ENCODE measurements around the gene S100P.
"Not testable (repeated sequence)": the region's sequence is repeated elsewhere in the genome, so short reads cannot be mapped to it uniquely, and the experiment has no call there.

S100P gene

GRCh38 chr4:6672541-6673190 is 21.0 kb upstream of the S100P start:
- H3K27ac ChIP-seq (ENCODE audit: low read depth, low read length); H3K9me3 ChIP-seq (ENCODE audit: control insufficient read depth in 1 of 2, low read length in 2 of 2); H3K4me3 ChIP-seq (ENCODE audit: low read depth in 1 of 2, low read length in 2 of 2); H3K27me3 ChIP-seq (ENCODE audit: control insufficient read depth in 1 of 2, insufficient read depth in 2 of 2, low read length in 2 of 2); H3K36me3 ChIP-seq (ENCODE audit: control insufficient read depth in 1 of 2, insufficient read depth in 2 of 2, low read length in 2 of 2); H3K9ac ChIP-seq (ENCODE audit: low read depth in 1 of 2, low read length in 2 of 2): not testable (repeated sequence)
- peaks cover 17 to 30% of the 10 kb centered on the region in 2 donors for H3K4me1 ChIP-seq (ENCODE audit: control insufficient read depth in 1 of 2, insufficient read depth in 2 of 2, low read length in 2 of 2)

- Histone ChIP-seq H3K4me1 (ENCODE audit: control insufficient read depth in 1 of 2, insufficient read depth in 2 of 2, low read length in 2 of 2) (peaks cover 17 to 30% of the 10 kb centered on the region in 2 donors), H3K4me3 (ENCODE audit: low read depth in 1 of 2, low read length in 2 of 2) (peak overlapping the region; percentile 63 to 70), H3K9ac (ENCODE audit: low read depth in 1 of 2, low read length in 2 of 2) (peak overlapping the region; percentile 50 to 76)
- not testable (repeated sequence) for H3K9me3 ChIP-seq (ENCODE audit: control insufficient read depth in 1 of 2, low read length in 2 of 2); H3K27me3 ChIP-seq (ENCODE audit: control insufficient read depth in 1 of 2, insufficient read depth in 2 of 2, low read length in 2 of 2); H3K36me3 ChIP-seq (ENCODE audit: control insufficient read depth in 1 of 2, insufficient read depth in 2 of 2, low read length in 2 of 2); H3K27ac ChIP-seq (ENCODE audit: low read depth, low read length)
Measured at GRCh38 chr4:6673191-6673659, 20.5 kb upstream of the S100P start.

- Histone ChIP-seq H3K27ac (ENCODE audit: low read depth, low read length) (peak overlapping the region; percentile 69), H3K4me3 (ENCODE audit: low read depth in 1 of 2, low read length in 2 of 2) (peak overlapping the region; percentile 63 to 70), H3K36me3 (ENCODE audit: control insufficient read depth in 1 of 2, insufficient read depth in 2 of 2, low read length in 2 of 2) (peaks cover 0 to 4% of the 10 kb centered on the region in 2 donors), H3K4me1 (ENCODE audit: control insufficient read depth in 1 of 2, insufficient read depth in 2 of 2, low read length in 2 of 2) (peaks cover 17 to 30% of the 10 kb centered on the region in 2 donors), H3K9me3 (ENCODE audit: control insufficient read depth in 1 of 2, low read length in 2 of 2) (no peaks in the 10 kb centered on the region), H3K9ac (ENCODE audit: low read depth in 1 of 2, low read length in 2 of 2) (peak overlapping the region; percentile 66 to 76), H3K27me3 (ENCODE audit: control insufficient read depth in 1 of 2, insufficient read depth in 2 of 2, low read length in 2 of 2) (no peaks in the 10 kb centered on the region)
Measured at GRCh38 chr4:6673660-6674499, 19.8 kb upstream of the S100P start.

- Histone ChIP-seq H3K4me3 (ENCODE audit: low read depth in 1 of 2, low read length in 2 of 2) (peak overlapping the region; percentile 63 to 70), H3K27ac (ENCODE audit: low read depth, low read length) (peak overlapping the region; percentile 69), H3K36me3 (ENCODE audit: control insufficient read depth in 1 of 2, insufficient read depth in 2 of 2, low read length in 2 of 2) (peaks cover 0 to 4% of the 10 kb centered on the region in 2 donors), H3K9ac (ENCODE audit: low read depth in 1 of 2, low read length in 2 of 2) (peak overlapping the region; percentile 7 to 66), H3K27me3 (ENCODE audit: control insufficient read depth in 1 of 2, insufficient read depth in 2 of 2, low read length in 2 of 2) (no peaks in the 10 kb centered on the region), H3K9me3 (ENCODE audit: control insufficient read depth in 1 of 2, low read length in 2 of 2) (no peaks in the 10 kb centered on the region), H3K4me1 (ENCODE audit: control insufficient read depth in 1 of 2, insufficient read depth in 2 of 2, low read length in 2 of 2) (peaks cover 17 to 30% of the 10 kb centered on the region in 2 donors)
Measured at GRCh38 chr4:6674500-6675149, 19.1 kb upstream of the S100P start.

- Histone ChIP-seq H3K27me3 (ENCODE audit: control insufficient read depth in 1 of 2, insufficient read depth in 2 of 2, low read length in 2 of 2) (no peaks in the 10 kb centered on the region), H3K4me3 (ENCODE audit: low read depth in 1 of 2, low read length in 2 of 2) (peak overlapping the region in 1 of 2 donors; percentile 34), H3K4me1 (ENCODE audit: control insufficient read depth in 1 of 2, insufficient read depth in 2 of 2, low read length in 2 of 2) (peaks cover 17 to 30% of the 10 kb centered on the region in 2 donors), H3K27ac (ENCODE audit: low read depth, low read length) (no peak overlapping the region), H3K36me3 (ENCODE audit: control insufficient read depth in 1 of 2, insufficient read depth in 2 of 2, low read length in 2 of 2) (peaks cover 0 to 4% of the 10 kb centered on the region in 2 donors), H3K9me3 (ENCODE audit: control insufficient read depth in 1 of 2, low read length in 2 of 2) (no peaks in the 10 kb centered on the region), H3K9ac (ENCODE audit: low read depth in 1 of 2, low read length in 2 of 2) (peak overlapping the region in 1 of 2 donors; percentile 20)
Measured at GRCh38 chr4:6676722-6677558, 16.7 kb upstream of the S100P start.

GRCh38 chr4:6680372-6681034 is 13.2 kb upstream of the S100P start:
- H3K9me3 ChIP-seq (ENCODE audit: control insufficient read depth in 1 of 2, low read length in 2 of 2): no peaks in the 10 kb centered on the region
- peaks cover 8 to 20% of the 10 kb centered on the region in 2 donors for H3K4me1 ChIP-seq (ENCODE audit: control insufficient read depth in 1 of 2, insufficient read depth in 2 of 2, low read length in 2 of 2)
- H3K4me3 ChIP-seq (ENCODE audit: low read depth in 1 of 2, low read length in 2 of 2): no peak overlapping the region
- H3K27me3 ChIP-seq (ENCODE audit: control insufficient read depth in 1 of 2, insufficient read depth in 2 of 2, low read length in 2 of 2): no peaks in the 10 kb centered on the region
- H3K9ac ChIP-seq (ENCODE audit: low read depth in 1 of 2, low read length in 2 of 2): no peak overlapping the region
- no peak overlapping the region for H3K27ac ChIP-seq (ENCODE audit: low read depth, low read length)
- peaks cover 0 to 4% of the 10 kb centered on the region in 2 donors for H3K36me3 ChIP-seq (ENCODE audit: control insufficient read depth in 1 of 2, insufficient read depth in 2 of 2, low read length in 2 of 2)

GRCh38 chr4:6681191-6681590 is 12.5 kb upstream of the S100P start:
- no peaks in the 10 kb centered on the region for H3K9me3 ChIP-seq (ENCODE audit: control insufficient read depth in 1 of 2, low read length in 2 of 2)
- H3K36me3 ChIP-seq (ENCODE audit: control insufficient read depth in 1 of 2, insufficient read depth in 2 of 2, low read length in 2 of 2): peaks cover 0 to 4% of the 10 kb centered on the region in 2 donors
- no peaks in the 10 kb centered on the region for H3K27me3 ChIP-seq (ENCODE audit: control insufficient read depth in 1 of 2, insufficient read depth in 2 of 2, low read length in 2 of 2)
- peaks cover under 1 to 13% of the 10 kb centered on the region in 2 donors for H3K4me1 ChIP-seq (ENCODE audit: control insufficient read depth in 1 of 2, insufficient read depth in 2 of 2, low read length in 2 of 2)
- no peak overlapping the region for H3K9ac ChIP-seq (ENCODE audit: low read depth in 1 of 2, low read length in 2 of 2)
- no peak overlapping the region for H3K27ac ChIP-seq (ENCODE audit: low read depth, low read length)
- no peak overlapping the region for H3K4me3 ChIP-seq (ENCODE audit: low read depth in 1 of 2, low read length in 2 of 2)

GRCh38 chr4:6682862-6683590 is 10.7 kb upstream of the S100P start:
- H3K4me1 ChIP-seq (ENCODE audit: control insufficient read depth in 1 of 2, insufficient read depth in 2 of 2, low read length in 2 of 2): no peaks in the 10 kb centered on the region
- no peak overlapping the region for H3K4me3 ChIP-seq (ENCODE audit: low read depth in 1 of 2, low read length in 2 of 2)
- H3K9me3 ChIP-seq (ENCODE audit: control insufficient read depth in 1 of 2, low read length in 2 of 2): no peaks in the 10 kb centered on the region
- H3K27ac ChIP-seq (ENCODE audit: low read depth, low read length): no peak overlapping the region
- peaks cover 0 to 4% of the 10 kb centered on the region in 2 donors for H3K36me3 ChIP-seq (ENCODE audit: control insufficient read depth in 1 of 2, insufficient read depth in 2 of 2, low read length in 2 of 2)
- no peaks in the 10 kb centered on the region for H3K27me3 ChIP-seq (ENCODE audit: control insufficient read depth in 1 of 2, insufficient read depth in 2 of 2, low read length in 2 of 2)
- no peak overlapping the region for H3K9ac ChIP-seq (ENCODE audit: low read depth in 1 of 2, low read length in 2 of 2)

- Histone ChIP-seq H3K9ac (ENCODE audit: low read depth in 1 of 2, low read length in 2 of 2) (no peak overlapping the region), H3K27ac (ENCODE audit: low read depth, low read length) (no peak overlapping the region), H3K36me3 (ENCODE audit: control insufficient read depth in 1 of 2, insufficient read depth in 2 of 2, low read length in 2 of 2) (no peaks in the 10 kb centered on the region), H3K9me3 (ENCODE audit: control insufficient read depth in 1 of 2, low read length in 2 of 2) (no peaks in the 10 kb centered on the region), H3K4me3 (ENCODE audit: low read depth in 1 of 2, low read length in 2 of 2) (no peak overlapping the region), H3K4me1 (ENCODE audit: control insufficient read depth in 1 of 2, insufficient read depth in 2 of 2, low read length in 2 of 2) (peaks cover 9 to 10% of the 10 kb centered on the region in 2 donors), H3K27me3 (ENCODE audit: control insufficient read depth in 1 of 2, insufficient read depth in 2 of 2, low read length in 2 of 2) (no peaks in the 10 kb centered on the region)
Measured at GRCh38 chr4:6684656-6685055, 9.0 kb upstream of the S100P start.

Measured in duodenal mucosa (tissue), 2 donors.